ENCODE results near the gene BCL6B.

DNA sequence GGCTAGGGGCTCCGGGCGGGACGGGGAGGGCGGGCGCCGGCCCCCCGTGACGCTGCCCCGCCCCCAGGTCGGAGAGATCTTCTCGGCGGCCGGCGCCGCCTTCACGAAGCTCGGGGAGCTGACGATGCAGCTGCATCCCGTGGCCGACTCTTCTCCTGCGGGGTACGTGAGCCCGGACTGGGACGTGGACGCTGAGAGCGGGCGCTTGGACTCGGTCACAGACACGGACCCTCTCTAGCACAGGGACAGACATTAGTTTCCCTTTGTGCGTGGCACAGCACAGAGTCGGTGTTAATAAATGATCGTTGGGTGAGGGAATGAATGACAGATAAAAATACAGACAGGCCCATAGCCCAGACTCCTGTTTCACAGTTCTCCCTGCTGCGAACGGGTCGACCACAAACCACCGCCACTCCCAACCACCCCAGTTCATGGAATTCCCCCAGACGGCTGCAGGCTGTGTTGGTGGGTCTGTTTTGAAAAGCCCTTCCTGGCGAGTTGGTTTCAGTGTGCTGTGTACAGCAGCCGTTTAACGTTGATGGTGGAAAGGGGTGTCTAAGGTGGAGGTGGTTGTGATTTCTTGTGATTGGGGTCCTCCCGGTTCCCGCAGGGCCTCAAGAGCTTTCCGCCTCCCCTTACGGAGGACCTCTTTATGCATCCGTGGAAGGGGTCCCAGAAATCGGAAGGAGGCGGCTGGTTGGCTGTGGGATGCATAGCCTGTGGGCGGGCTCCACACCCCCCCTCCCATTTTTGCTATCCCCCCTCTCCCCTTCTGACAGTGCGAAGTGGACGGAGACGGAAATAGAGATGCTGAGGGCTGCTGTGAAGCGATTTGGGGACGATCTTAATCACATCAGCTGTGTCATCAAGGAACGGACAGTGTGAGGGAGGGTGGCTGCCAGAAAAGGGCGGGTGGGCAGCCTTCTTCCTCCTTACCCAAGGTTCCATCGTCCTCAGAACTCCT, 7.6 kb upstream of the BCL6B start:
- TF ChIP-seq, protein P1, sequence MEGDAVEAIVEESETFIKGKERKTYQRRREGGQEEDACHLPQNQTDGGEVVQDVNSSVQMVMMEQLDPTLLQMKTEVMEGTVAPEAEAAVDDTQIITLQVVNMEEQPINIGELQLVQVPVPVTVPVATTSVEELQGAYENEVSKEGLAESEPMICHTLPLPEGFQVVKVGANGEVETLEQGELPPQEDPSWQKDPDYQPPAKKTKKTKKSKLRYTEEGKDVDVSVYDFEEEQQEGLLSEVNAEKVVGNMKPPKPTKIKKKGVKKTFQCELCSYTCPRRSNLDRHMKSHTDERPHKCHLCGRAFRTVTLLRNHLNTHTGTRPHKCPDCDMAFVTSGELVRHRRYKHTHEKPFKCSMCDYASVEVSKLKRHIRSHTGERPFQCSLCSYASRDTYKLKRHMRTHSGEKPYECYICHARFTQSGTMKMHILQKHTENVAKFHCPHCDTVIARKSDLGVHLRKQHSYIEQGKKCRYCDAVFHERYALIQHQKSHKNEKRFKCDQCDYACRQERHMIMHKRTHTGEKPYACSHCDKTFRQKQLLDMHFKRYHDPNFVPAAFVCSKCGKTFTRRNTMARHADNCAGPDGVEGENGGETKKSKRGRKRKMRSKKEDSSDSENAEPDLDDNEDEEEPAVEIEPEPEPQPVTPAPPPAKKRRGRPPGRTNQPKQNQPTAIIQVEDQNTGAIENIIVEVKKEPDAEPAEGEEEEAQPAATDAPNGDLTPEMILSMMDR (IDR thresholded peaks at IDR 0.05), result no peak
- TF ChIP-seq POLR2A (IDR thresholded peaks at IDR 0.05), result peak in 2 of 4 donors; percentile 73 to 75

Measured in esophagus squamous epithelium (tissue), 4 donors.